Smooth muscle cell of the umbilical artery (primary cell): ENCODE measurements around the gene ANKRD22. TPM values are rescaled to one million over a fixed set of nuclear protein-coding genes. Genes with fewer than 3 reads are reported as not detected.

Experiments used
- total RNA-seq: library from RNA; depleted of rRNA; stranded (reverse); fragments of >200 nt; gene quantifications from 2 replicates; pipeline ENCODE4 v1.2.3, GENCODE V29; 2014

The ANKRD22 gene
- not detected in 2 replicates for total RNA-seq

GRCh38 chr10:88851706-88852105, at the start of gene ANKRD22:
Gene ANKRD22 (minus strand): TSS chr10:88851844. CDS start chr10:88851607, 237 bp downstream.

GRCh38 chr10:88879534-88880281, 28.1 kb upstream of the ANKRD22 start, which contains the start of gene STAMBPL1:
Gene STAMBPL1 (plus strand): TSS chr10:88880245. CDS start chr10:88901709, 21,464 bp downstream.

GRCh38 chr10:88802523-88803285, 48.9 kb downstream of the ANKRD22 start, which contains the start of gene LIPM:
Gene LIPM (plus strand): TSS chr10:88802730. CDS start chr10:88802897, 167 bp downstream.

Other genes with a start within 250 kb of the ANKRD22 start
- gene LIPF, start 187.4 kb downstream of the ANKRD22 start, total RNA-seq = not detected in 2 replicates
- gene LIPK, start 145.6 kb downstream of the ANKRD22 start, total RNA-seq = not detected in 2 replicates
- gene LIPN, start 91.8 kb downstream of the ANKRD22 start, total RNA-seq = not detected in 2 replicates
- not detected in 2 replicates for gene LIPM, start 49.1 kb downstream of the ANKRD22 start, total RNA-seq
- gene STAMBPL1, start 28.4 kb upstream of the ANKRD22 start, total RNA-seq = 19.6 and 23.9 TPM in 2 replicates
- 1,183 and 3,347 TPM in 2 replicates for gene ACTA2, start 100.9 kb upstream of the ANKRD22 start, total RNA-seq
- 74.8 and 97.8 TPM in 2 replicates for gene FAS, start 139.0 kb upstream of the ANKRD22 start, total RNA-seq